ENCODE data around the gene ATG9A. TPM values are rescaled to one million over a fixed set of nuclear protein-coding genes. Genes with fewer than 3 reads are reported as not detected.

The ATG9A gene
- total RNA-seq (2021) = 42.9 to 48.4 TPM (median 46.7 TPM) in 3 replicates
- Bru-seq, nascent RNA = percentile 66 among the genes with signal in this experiment
- long read RNA-seq, experiment 1, full-length matches to known transcripts = 178 of 320 reads
- long read RNA-seq, experiment 1, partial matches to known transcripts = 26 of 320 reads
- long read RNA-seq, experiment 1, other reads (novel, unspliced or antisense) = 116 of 320 reads
- long read RNA-seq, experiment 2, full-length matches to known transcripts = 6 of 55 reads
- long read RNA-seq, experiment 2, partial matches to known transcripts = 28 of 55 reads
- long read RNA-seq, experiment 2, other reads (novel, unspliced or antisense) = 21 of 55 reads
- long read RNA-seq, experiment 3, partial matches to known transcripts = 0 of 4 reads
- long read RNA-seq, experiment 3, other reads (novel, unspliced or antisense) = 0 of 4 reads

DNA sequence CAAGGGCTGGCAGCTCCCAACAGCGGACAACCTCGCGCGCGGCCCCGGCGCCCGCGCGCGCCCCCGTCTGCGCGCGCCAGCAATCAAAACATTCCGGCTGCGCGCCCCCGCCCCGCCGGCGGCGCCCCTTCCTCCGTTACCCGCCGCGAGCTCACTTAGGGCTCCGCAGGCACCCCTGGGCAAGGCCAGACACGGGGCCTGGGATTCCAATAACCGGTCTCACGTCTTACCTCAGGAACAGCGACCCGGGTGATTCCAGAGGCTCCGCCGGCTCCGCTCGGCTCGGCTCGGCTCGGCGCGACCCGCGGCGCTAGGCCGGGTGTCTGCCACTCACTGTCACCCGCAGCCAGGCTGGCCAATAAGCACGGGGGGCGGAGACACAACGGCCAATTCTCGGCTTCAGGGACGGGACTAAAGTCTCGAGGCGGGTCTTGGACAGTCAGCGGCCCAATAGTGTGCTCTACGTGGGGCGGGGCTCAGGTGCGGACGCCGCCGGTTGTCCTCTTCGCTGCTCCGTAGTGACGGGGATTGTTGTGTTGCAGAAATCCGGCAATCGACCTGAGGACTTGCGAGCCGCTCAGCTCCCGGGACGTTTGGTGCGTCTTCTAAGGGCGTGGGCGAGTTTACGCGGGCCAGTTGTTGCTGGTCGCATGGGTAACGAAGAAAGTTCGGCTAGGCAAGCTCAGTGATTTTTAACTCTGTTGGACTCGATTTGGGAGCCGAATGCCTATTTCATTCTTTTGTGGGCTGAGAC is at the start of gene ATG9A, which contains the start of gene ANKZF1:
ATG9A (minus strand) TSS at position 332 of the 754 bp plus-strand sequence. CDS start 1,612 bp downstream, outside the sequence.
ANKZF1 (plus strand) TSS at position 502 of the 754 bp plus-strand sequence. CDS start 452 bp downstream, outside the sequence.
- no peaks in the 10 kb centered on the region for H3K27me3 Mint-ChIP-seq (ENCODE audit: low read depth)
- H3K4me1 Mint-ChIP-seq = peaks cover 12% of the 10 kb centered on the region
- H3K9me3 Mint-ChIP-seq = no peaks in the 10 kb centered on the region
- ChIA-PET CTCF (interaction anchor here (1.0 to 2.4 kb wide), 5 partner anchors 11 to 70 kb away, joined by 3 to 21 read pairs (median 6); partner anchors contain the start of gene ABCB6), POLR2A (interaction anchor here (0.6 to 2.4 kb wide), 6 partner anchors 10 to 65 kb away, joined by 3 to 18 read pairs (median 5); partner anchors contain the start of genes ABCB6, DNAJB2, GLB1L and STK16)
- ATAC-seq = peak; percentile 98
- H3K4me3 Mint-ChIP-seq = peak within 1 kb of the TSS; percentile 93
- peak; percentile 99 for DNase-seq (ENCODE audit: low spot score)
- H3K36me3 Mint-ChIP-seq = peaks cover 47% of the 10 kb centered on the region
- peak within 1 kb of the TSS; percentile 97 for H3K27ac Mint-ChIP-seq
- TF ChIP-seq ZNF138 (CRISPR knock-in tag; conservative IDR thresholded peaks at IDR 0.05) = no peak
- no peak for TF ChIP-seq ATF2 (CRISPR knock-in tag; IDR thresholded peaks at IDR 0.05; ENCODE audit: borderline replicate concordance, low read depth)
- no peak for TF ChIP-seq MYBL2 (CRISPR knock-in tag; IDR thresholded peaks at IDR 0.05)
- no peak for TF ChIP-seq SMAD3 (CRISPR knock-in tag; IDR thresholded peaks at IDR 0.05; ENCODE audit: borderline replicate concordance)
- no peak for TF ChIP-seq NR2C2 (CRISPR knock-in tag; IDR thresholded peaks at IDR 0.05)
- TF ChIP-seq USF2 (CRISPR knock-in tag; IDR thresholded peaks at IDR 0.05) = peak; percentile 15
- TF ChIP-seq, protein P1, sequence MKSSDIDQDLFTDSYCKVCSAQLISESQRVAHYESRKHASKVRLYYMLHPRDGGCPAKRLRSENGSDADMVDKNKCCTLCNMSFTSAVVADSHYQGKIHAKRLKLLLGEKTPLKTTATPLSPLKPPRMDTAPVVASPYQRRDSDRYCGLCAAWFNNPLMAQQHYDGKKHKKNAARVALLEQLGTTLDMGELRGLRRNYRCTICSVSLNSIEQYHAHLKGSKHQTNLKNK (CRISPR knock-in tag; IDR thresholded peaks at IDR 0.05) = 0 out of 2 replicates have a peak, but pooled peaks have one; percentile 36
- no peak for TF ChIP-seq SMAD4 (CRISPR knock-in tag; IDR thresholded peaks at IDR 0.05)
- TF ChIP-seq, protein P2, sequence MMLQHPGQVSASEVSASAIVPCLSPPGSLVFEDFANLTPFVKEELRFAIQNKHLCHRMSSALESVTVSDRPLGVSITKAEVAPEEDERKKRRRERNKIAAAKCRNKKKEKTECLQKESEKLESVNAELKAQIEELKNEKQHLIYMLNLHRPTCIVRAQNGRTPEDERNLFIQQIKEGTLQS (CRISPR knock-in tag; conservative IDR thresholded peaks at IDR 0.05) = no peak
- no peak for TF ChIP-seq E2F4 (CRISPR knock-in tag; IDR thresholded peaks at IDR 0.05; ENCODE audit: borderline replicate concordance, low read depth)
- no peak for TF ChIP-seq ZNF219 (CRISPR knock-in tag; IDR thresholded peaks at IDR 0.05; ENCODE audit: borderline replicate concordance)
- TF ChIP-seq ARID4B (CRISPR knock-in tag; IDR thresholded peaks at IDR 0.05; ENCODE audit: borderline replicate concordance) = no peak; the same call in 1 of the 2 replicates
- TF ChIP-seq HMGXB4 (CRISPR knock-in tag; IDR thresholded peaks at IDR 0.05) = no peak; the same call in 1 of the 2 replicates
- TF ChIP-seq ZNF423 (CRISPR knock-in tag; IDR thresholded peaks at IDR 0.05) = no peak
- TF ChIP-seq TP53 (CRISPR knock-in tag; IDR thresholded peaks at IDR 0.05) = no peak; the same call in 1 of the 2 replicates
- no peak for TF ChIP-seq ESRRA (CRISPR knock-in tag; IDR thresholded peaks at IDR 0.05; ENCODE audit: borderline replicate concordance)
- TF ChIP-seq, protein P3, sequence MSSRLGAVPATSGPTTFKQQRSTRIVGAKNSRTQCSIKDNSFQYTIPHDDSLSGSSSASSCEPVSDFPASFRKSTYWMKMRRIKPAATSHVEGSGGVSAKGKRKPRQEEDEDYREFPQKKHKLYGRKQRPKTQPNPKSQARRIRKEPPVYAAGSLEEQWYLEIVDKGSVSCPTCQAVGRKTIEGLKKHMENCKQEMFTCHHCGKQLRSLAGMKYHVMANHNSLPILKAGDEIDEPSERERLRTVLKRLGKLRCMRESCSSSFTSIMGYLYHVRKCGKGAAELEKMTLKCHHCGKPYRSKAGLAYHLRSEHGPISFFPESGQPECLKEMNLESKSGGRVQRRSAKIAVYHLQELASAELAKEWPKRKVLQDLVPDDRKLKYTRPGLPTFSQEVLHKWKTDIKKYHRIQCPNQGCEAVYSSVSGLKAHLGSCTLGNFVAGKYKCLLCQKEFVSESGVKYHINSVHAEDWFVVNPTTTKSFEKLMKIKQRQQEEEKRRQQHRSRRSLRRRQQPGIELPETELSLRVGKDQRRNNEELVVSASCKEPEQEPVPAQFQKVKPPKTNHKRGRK (CRISPR knock-in tag; IDR thresholded peaks at IDR 0.05; ENCODE audit: borderline replicate concordance) = no peak
- TF ChIP-seq NR1H2 (CRISPR knock-in tag; IDR thresholded peaks at IDR 0.05) = no peak
- no peak for TF ChIP-seq CREB1 (CRISPR knock-in tag; IDR thresholded peaks at IDR 0.05)
- no peak for TF ChIP-seq RELA (CRISPR knock-in tag; IDR thresholded peaks at IDR 0.05; ENCODE audit: borderline replicate concordance)
- peak; percentile 92 for TF ChIP-seq FOXK1 (CRISPR knock-in tag; IDR thresholded peaks at IDR 0.05)
